SK-N-SH (cell line): ENCODE results near the gene ARGLU1. TPM values are rescaled to one million over a fixed set of nuclear protein-coding genes. Genes with fewer than 3 reads are reported as not detected.

Experiments used
- CTCF ChIA-PET: fragments of 300-600, 350-600 bp; formaldehyde crosslinking; extraction: SDS; loops from one replicate; lab custom pipeline; 2021; lab: Yijun Ruan, JAX
- POLR2A ChIA-PET: fragments of 350-600 bp; sonication (Branson Sonifier 250); formaldehyde crosslinking; extraction: SDS; loops from one replicate; lab custom pipeline; 2020; ENCODE audit warnings: antibody characterized with exemption, inconsistent platforms; lab: Yijun Ruan, JAX
- DNase-seq: peaks from one replicate; pipeline ENCODE4 v3.0.0; 2012
- H2AFZ ChIP-seq: fragments of 200-600 bp; sonication (generic); 2 replicates; pipeline ENCODE4 v1.8.1; 2016; ENCODE audit warnings: antibody characterized with exemption, mild to moderate bottlenecking, low read depth
- H3F3A ChIP-seq: fragments of 200-600 bp; sonication (generic); replicated peaks from 2 replicates; pipeline ENCODE3; 2016; ENCODE audit warnings: antibody characterized with exemption, mild to moderate bottlenecking; ENCODE audit not compliant: insufficient read depth
- H3K27ac ChIP-seq, 2 experiments: fragments of 200-500 bp in 1 of 2; fragments of 200-600 bp in 1 of 2; sonication (Bioruptor generic) in 1 of 2; sonication (generic), shearing (Covaris generic) in 1 of 2; 2 replicates each; pipeline versions ENCODE4 v1.5.1 to v1.6.1; 2014 to 2016; ENCODE audit warnings: low read depth in 2 of 2, inconsistent platforms in 1 of 2, low read length in 1 of 2, mild to moderate bottlenecking in 1 of 2, mixed read lengths in 1 of 2
- H3K27me3 ChIP-seq: fragments of 200-600 bp; sonication (generic), shearing (Covaris generic); 2 replicates; pipeline ENCODE4 v1.6.1; 2016; ENCODE audit warnings: mixed run types; ENCODE audit not compliant: insufficient read depth
- H3K36me3 ChIP-seq, 2 experiments: fragments of 200-500 bp in 1 of 2; fragments of 200-600 bp in 1 of 2; sonication (Bioruptor generic) in 1 of 2; sonication (generic) in 1 of 2; replicated peaks in 1 of 2; 2 replicates each; pipeline versions ENCODE3 to v1.5.1; 2014 to 2016; ENCODE audit warnings: low read length in 1 of 2, mild to moderate bottlenecking in 1 of 2; ENCODE audit not compliant: insufficient read depth in 2 of 2, control insufficient read depth in 1 of 2
- H3K4me1 ChIP-seq, 2 experiments: fragments of 200-500 bp in 1 of 2; fragments of 200-600 bp in 1 of 2; sonication (Bioruptor generic) in 1 of 2; sonication (generic), shearing (Covaris generic) in 1 of 2; 2 replicates each; pipeline versions ENCODE4 v1.5.1 to v1.6.1; 2014 to 2016; ENCODE audit warnings: low read depth in 1 of 2, low read length in 1 of 2, mixed run types in 1 of 2; ENCODE audit not compliant: insufficient read depth in 2 of 2, control insufficient read depth in 1 of 2
- H3K4me2 ChIP-seq: fragments of 200-600 bp; sonication (generic), shearing (Covaris generic); 2 replicates; pipeline ENCODE4 v1.6.1; 2017; ENCODE audit warnings: mixed run types
- H3K4me3 ChIP-seq, 2 experiments: fragments of 200-500 bp in 1 of 2; fragments of 200-600 bp in 1 of 2; sonication (Bioruptor generic) in 1 of 2; sonication (generic), shearing (Covaris generic) in 1 of 2; 2 replicates each; pipeline versions ENCODE4 v1.5.1 to v1.8.1; 2014 to 2016; ENCODE audit warnings: low read depth in 2 of 2, inconsistent platforms in 1 of 2, low read length in 1 of 2, mild to moderate bottlenecking in 1 of 2, mixed read lengths in 1 of 2, moderate library complexity in 1 of 2
- H3K79me2 ChIP-seq: fragments of 200-600 bp; sonication (generic); 2 replicates; pipeline ENCODE4 v1.8.1; 2017; ENCODE audit warnings: mild to moderate bottlenecking; ENCODE audit not compliant: insufficient read depth
- H3K9ac ChIP-seq: fragments of 200-600 bp; sonication (generic); 2 replicates; pipeline ENCODE4 v1.6.1; 2017; ENCODE audit warnings: mixed run types
- H3K9me2 ChIP-seq: fragments of 200-600 bp; sonication (generic); 2 replicates; pipeline ENCODE4 v1.6.1; 2017; ENCODE audit warnings: mixed run types
- H3K9me3 ChIP-seq: fragments of 200-600 bp; sonication (generic); 2 replicates; pipeline ENCODE4 v1.6.1; 2017; ENCODE audit warnings: mixed run types, mild to moderate bottlenecking, moderate library complexity
- H4K20me1 ChIP-seq: fragments of 200-600 bp; sonication (generic); 2 replicates; pipeline ENCODE4 v1.6.1; 2017; ENCODE audit warnings: mild to moderate bottlenecking, mixed run types; ENCODE audit not compliant: insufficient read depth
- CHD2 ChIP-seq: fragments of 150-350 bp; IDR thresholded peaks from 2 replicates; pipeline ENCODE4 v1.6.1; 2018; ENCODE audit warnings: low read length; ENCODE audit not compliant: partially characterized antibody
- EP300 ChIP-seq, 2 experiments: IDR thresholded peaks; 2 replicates each; pipeline versions ENCODE4 v1.4.0 to v1.6.1; 2012; ENCODE audit warnings: borderline replicate concordance in 1 of 2, low read depth in 1 of 2, low read length in 1 of 2
- FOSL2 ChIP-seq: IDR thresholded peaks from 2 replicates; pipeline ENCODE4 v1.4.0; 2012; ENCODE audit warnings: low read depth, mild to moderate bottlenecking, moderate library complexity, borderline replicate concordance
- GABPA ChIP-seq: IDR thresholded peaks from 2 replicates; pipeline ENCODE4 v1.4.0; 2012; ENCODE audit warnings: low read depth, mild to moderate bottlenecking
- IRF3 ChIP-seq: fragments of 150-350 bp; IDR thresholded peaks from 2 replicates; pipeline ENCODE4 v1.6.1; 2016; ENCODE audit warnings: mild to moderate bottlenecking, low read depth, low read length
- JUND ChIP-seq: IDR thresholded peaks from 2 replicates; pipeline ENCODE4 v1.4.0; 2012
- MEF2A ChIP-seq: IDR thresholded peaks from 2 replicates; pipeline ENCODE4 v1.4.0; 2012; ENCODE audit warnings: low read depth, borderline replicate concordance
- NFIC ChIP-seq: IDR thresholded peaks from 2 replicates; pipeline ENCODE4 v1.4.0; 2012; ENCODE audit warnings: borderline replicate concordance
- NRF1 ChIP-seq: IDR thresholded peaks from 2 replicates; pipeline ENCODE4 v1.6.1; 2012; ENCODE audit warnings: low read depth, mild to moderate bottlenecking, low read length
- RAD21 ChIP-seq: IDR thresholded peaks from 2 replicates; pipeline ENCODE4 v1.6.1; 2012; ENCODE audit warnings: mild to moderate bottlenecking, low read length
- RCOR1 ChIP-seq: fragments of 150-350 bp; IDR thresholded peaks from 2 replicates; pipeline ENCODE4 v1.6.1; 2017; ENCODE audit warnings: antibody characterized with exemption, low read length
- SMC3 ChIP-seq: IDR thresholded peaks from 2 replicates; pipeline ENCODE4 v1.6.1; 2012; ENCODE audit warnings: low read depth, low read length, improper control_type of control experiment
- YY1 ChIP-seq: IDR thresholded peaks from 2 replicates; pipeline ENCODE4 v1.4.0; 2012; ENCODE audit warnings: low read depth, mild to moderate bottlenecking
- ZBTB33 ChIP-seq: IDR thresholded peaks from 2 replicates; pipeline ENCODE4 v1.4.0; 2012; ENCODE audit warnings: low read depth, borderline replicate concordance
- WGBS: methylation state at CpG from one replicate; pipeline ENCODE4 v1.1.6; 2017; ENCODE audit warnings: low lambda C conversion rate; 5-methylcytosine and 5-hydroxymethylcytosine counted together
- polyA plus RNA-seq, 3 experiments: library from polyadenylated mRNA; depleted of rRNA; stranded (reverse); fragments of >200 nt; gene quantifications; 2 replicates each; pipeline ENCODE4 v1.2.3, GENCODE V29; 2012
- TF ChIP-seq, protein P1 (sequence below): IDR thresholded peaks from 2 replicates; pipeline ENCODE4; 2012
- TF ChIP-seq, protein P2 (sequence below): fragments of 150-350 bp; IDR thresholded peaks from 2 replicates; pipeline ENCODE4 v1.6.1; 2017; ENCODE audit warnings: antibody characterized with exemption, low read length, low read depth, borderline replicate concordance

Gene ARGLU1
- polyA plus RNA-seq, 1 of the 3 experiments (the other 2 are of a cell fraction) = 101 TPM

DNA sequence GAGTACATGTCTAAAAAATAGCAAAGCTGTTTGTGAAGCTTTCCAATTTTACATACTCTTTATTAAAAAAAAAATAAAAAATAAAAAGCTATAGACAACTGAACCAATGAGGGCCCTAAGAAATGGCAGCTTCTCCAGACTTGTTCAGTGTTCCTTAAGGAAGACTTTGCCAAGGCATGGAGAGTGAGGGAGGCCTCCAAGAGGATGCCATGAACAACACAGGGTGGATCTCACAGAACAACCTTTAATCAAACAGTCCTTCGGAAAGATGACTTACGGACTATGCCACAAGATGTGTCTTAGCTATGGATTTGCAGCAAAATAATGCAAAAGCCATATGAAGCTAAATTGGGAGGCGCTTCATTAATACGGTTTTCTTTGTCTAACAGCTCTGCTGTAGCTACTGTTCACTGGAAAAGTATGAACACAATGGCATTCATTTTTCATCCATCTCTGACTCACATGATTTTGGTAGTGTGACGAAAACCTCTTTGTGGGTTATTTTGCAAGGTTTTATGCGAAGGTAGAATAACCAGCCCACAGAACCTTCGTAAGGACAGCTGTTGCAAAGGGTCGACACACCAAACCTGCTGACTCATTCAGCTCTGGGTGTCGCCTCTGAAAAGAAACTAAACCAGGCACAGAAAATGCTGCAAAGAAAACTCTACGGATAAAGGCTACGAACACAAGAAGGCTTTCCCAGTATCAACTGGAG, 60.2 kb downstream of the ARGLU1 start:
- H3K4me1 ChIP-seq = peaks cover 13 to 14% of the 10 kb centered on the region in 2 experiments
- H3K27me3 ChIP-seq = no peaks in the 10 kb centered on the region
- ChIA-PET CTCF (interaction anchor here (1.1 to 1.4 kb wide), 3 partner anchors 12 to 29 kb away, joined by 3 read pairs; no protein-coding TSS in a partner anchor), POLR2A (no interaction called here)
- peaks cover 5% of the 10 kb centered on the region for H3F3A ChIP-seq
- TF ChIP-seq NRF1 (no peak), NFIC (no peak), IRF3 (no peak), RAD21 (no peak), JUND (no peak), GABPA (no peak)
- TF ChIP-seq, protein P1, sequence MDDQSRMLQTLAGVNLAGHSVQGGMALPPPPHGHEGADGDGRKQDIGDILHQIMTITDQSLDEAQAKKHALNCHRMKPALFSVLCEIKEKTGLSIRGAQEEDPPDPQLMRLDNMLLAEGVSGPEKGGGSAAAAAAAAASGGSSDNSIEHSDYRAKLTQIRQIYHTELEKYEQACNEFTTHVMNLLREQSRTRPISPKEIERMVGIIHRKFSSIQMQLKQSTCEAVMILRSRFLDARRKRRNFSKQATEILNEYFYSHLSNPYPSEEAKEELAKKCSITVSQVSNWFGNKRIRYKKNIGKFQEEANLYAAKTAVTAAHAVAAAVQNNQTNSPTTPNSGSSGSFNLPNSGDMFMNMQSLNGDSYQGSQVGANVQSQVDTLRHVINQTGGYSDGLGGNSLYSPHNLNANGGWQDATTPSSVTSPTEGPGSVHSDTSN = no peak
- no peaks in the 10 kb centered on the region for H3K9me3 ChIP-seq
- no peak for DNase-seq
- H3K4me2 ChIP-seq = no peak overlapping the region
- H3K27ac ChIP-seq = no peak overlapping the region
- no peak overlapping the region for H3K9ac ChIP-seq
- peaks cover 3 to 7% of the 10 kb centered on the region in 2 experiments for H3K36me3 ChIP-seq
- H3K79me2 ChIP-seq = no peaks in the 10 kb centered on the region; the same call in 1 of the 2 replicates
- H3K4me3 ChIP-seq = no peak overlapping the region
- H2AFZ ChIP-seq = no peak overlapping the region
- H4K20me1 ChIP-seq = no peaks in the 10 kb centered on the region
- no peaks in the 10 kb centered on the region for H3K9me2 ChIP-seq
- 85% methylated on average over 11 of the region's 11 CpGs for WGBS

GRCh38 chr13:106506286-106506685, 61.7 kb downstream of the ARGLU1 start:
- H3K4me3 ChIP-seq = no peak overlapping the region
- no peak overlapping the region for H2AFZ ChIP-seq
- DNase-seq = no peak
- no peaks in the 10 kb centered on the region for H4K20me1 ChIP-seq
- H3K9me3 ChIP-seq = no peaks in the 10 kb centered on the region
- POLR2A ChIA-PET = no interaction called here
- 66% methylated on average over 2 of the region's 2 CpGs for WGBS
- no peak overlapping the region for H3K9ac ChIP-seq
- H3K4me2 ChIP-seq = no peak overlapping the region
- no peaks in the 10 kb centered on the region for H3K27me3 ChIP-seq
- TF ChIP-seq RCOR1 = no peak
- CTCF ChIA-PET = no interaction called here
- no peaks in the 10 kb centered on the region for H3K9me2 ChIP-seq
- H3K36me3 ChIP-seq = peaks cover 3 to 5% of the 10 kb centered on the region in 2 experiments
- peaks cover 5% of the 10 kb centered on the region for H3F3A ChIP-seq
- H3K79me2 ChIP-seq = no peaks in the 10 kb centered on the region; the same call in 1 of the 2 replicates
- H3K27ac ChIP-seq = no peak overlapping the region
- H3K4me1 ChIP-seq = peaks cover 14% of the 10 kb centered on the region in 2 experiments

- 95% methylated on average over 4 of the region's 4 CpGs for WGBS
- Histone ChIP-seq H3K27ac (no peak overlapping the region), H3K27me3 (no peaks in the 10 kb centered on the region), H3F3A (peaks cover 5% of the 10 kb centered on the region), H3K36me3 (peaks cover 0 to 5% of the 10 kb centered on the region in 2 experiments), H3K9me3 (no peaks in the 10 kb centered on the region), H2AFZ (no peak overlapping the region), H3K9ac (no peak overlapping the region), H3K79me2 (no peaks in the 10 kb centered on the region), H4K20me1 (no peaks in the 10 kb centered on the region), H3K9me2 (no peaks in the 10 kb centered on the region), H3K4me1 (peaks cover 14% of the 10 kb centered on the region in 2 experiments), H3K4me3 (no peak overlapping the region), H3K4me2 (no peak overlapping the region)
- CTCF ChIA-PET = no interaction called here
- no peak for DNase-seq
- POLR2A ChIA-PET = no interaction called here
- no peak for TF ChIP-seq CHD2
- TF ChIP-seq NRF1 = no peak
- TF ChIP-seq ZBTB33 = no peak
- TF ChIP-seq, protein P2, sequence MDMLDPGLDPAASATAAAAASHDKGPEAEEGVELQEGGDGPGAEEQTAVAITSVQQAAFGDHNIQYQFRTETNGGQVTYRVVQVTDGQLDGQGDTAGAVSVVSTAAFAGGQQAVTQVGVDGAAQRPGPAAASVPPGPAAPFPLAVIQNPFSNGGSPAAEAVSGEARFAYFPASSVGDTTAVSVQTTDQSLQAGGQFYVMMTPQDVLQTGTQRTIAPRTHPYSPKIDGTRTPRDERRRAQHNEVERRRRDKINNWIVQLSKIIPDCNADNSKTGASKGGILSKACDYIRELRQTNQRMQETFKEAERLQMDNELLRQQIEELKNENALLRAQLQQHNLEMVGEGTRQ = no peak
- TF ChIP-seq EP300 (IDR thresholded peaks at IDR 0.05; ENCODE audit: borderline replicate concordance in 1 of 2, low read depth in 1 of 2, low read length in 1 of 2) = no peak
- no peak for TF ChIP-seq SMC3
- no peak for TF ChIP-seq MEF2A
- TF ChIP-seq YY1 = no peak
- TF ChIP-seq FOSL2 = no peak
These were observed 62.2 kb downstream of the ARGLU1 start for GRCh38 chr13:106505732-106506131.
